ENCODE data around the gene DCLK3.

DNA sequence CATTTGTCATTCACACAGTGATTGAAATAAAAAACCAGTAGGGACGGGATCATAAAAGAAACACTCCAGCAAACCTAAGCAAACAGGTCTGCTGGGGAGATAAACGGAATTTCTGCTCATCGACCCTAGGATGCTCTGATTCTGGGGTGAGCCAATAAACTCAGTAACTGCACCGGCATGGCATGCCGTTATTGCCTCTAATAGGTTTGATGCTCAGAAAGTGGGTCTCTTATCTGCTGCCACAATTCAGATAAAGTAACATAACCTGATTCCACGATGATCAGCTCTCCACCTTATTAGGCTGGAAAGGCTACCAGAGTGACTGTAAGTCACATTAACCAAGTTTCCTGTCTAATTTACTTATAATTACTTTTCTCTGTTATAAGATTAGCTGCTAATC lies 19.6 kb downstream of the DCLK3 start:
- TF ChIP-seq YEATS2 (CRISPR knock-in tag; IDR thresholded peaks at IDR 0.05; ENCODE audit: borderline replicate concordance) (no peak), EP300 (IDR thresholded peaks at IDR 0.05; ENCODE audit: low read depth in 2 of 2, low read length in 2 of 2) (no peak), EP300 (CRISPR knock-in tag; IDR thresholded peaks at IDR 0.05; ENCODE audit: borderline replicate concordance) (no peak), POLR2AphosphoS5 (IDR thresholded peaks at IDR 0.05; ENCODE audit: low read depth, low read length) (no peak), DPF2 (CRISPR knock-in tag; IDR thresholded peaks at IDR 0.05; ENCODE audit: borderline replicate concordance, low read depth) (no peak), RELA (CRISPR knock-in tag; IDR thresholded peaks at IDR 0.05) (no peak), SP1 (IDR thresholded peaks at IDR 0.05) (no peak), SP1 (CRISPR knock-in tag; IDR thresholded peaks at IDR 0.05) (no peak), RFX5 (IDR thresholded peaks at IDR 0.05; ENCODE audit: low read depth, low read length) (no peak)
- TF ChIP-seq, protein P1, sequence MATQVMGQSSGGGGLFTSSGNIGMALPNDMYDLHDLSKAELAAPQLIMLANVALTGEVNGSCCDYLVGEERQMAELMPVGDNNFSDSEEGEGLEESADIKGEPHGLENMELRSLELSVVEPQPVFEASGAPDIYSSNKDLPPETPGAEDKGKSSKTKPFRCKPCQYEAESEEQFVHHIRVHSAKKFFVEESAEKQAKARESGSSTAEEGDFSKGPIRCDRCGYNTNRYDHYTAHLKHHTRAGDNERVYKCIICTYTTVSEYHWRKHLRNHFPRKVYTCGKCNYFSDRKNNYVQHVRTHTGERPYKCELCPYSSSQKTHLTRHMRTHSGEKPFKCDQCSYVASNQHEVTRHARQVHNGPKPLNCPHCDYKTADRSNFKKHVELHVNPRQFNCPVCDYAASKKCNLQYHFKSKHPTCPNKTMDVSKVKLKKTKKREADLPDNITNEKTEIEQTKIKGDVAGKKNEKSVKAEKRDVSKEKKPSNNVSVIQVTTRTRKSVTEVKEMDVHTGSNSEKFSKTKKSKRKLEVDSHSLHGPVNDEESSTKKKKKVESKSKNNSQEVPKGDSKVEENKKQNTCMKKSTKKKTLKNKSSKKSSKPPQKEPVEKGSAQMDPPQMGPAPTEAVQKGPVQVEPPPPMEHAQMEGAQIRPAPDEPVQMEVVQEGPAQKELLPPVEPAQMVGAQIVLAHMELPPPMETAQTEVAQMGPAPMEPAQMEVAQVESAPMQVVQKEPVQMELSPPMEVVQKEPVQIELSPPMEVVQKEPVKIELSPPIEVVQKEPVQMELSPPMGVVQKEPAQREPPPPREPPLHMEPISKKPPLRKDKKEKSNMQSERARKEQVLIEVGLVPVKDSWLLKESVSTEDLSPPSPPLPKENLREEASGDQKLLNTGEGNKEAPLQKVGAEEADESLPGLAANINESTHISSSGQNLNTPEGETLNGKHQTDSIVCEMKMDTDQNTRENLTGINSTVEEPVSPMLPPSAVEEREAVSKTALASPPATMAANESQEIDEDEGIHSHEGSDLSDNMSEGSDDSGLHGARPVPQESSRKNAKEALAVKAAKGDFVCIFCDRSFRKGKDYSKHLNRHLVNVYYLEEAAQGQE (IDR thresholded peaks at IDR 0.05; ENCODE audit: borderline replicate concordance in 1 of 2, low read depth in 1 of 2, low read length in 2 of 2), result no peak
- TF ChIP-seq, protein P2, sequence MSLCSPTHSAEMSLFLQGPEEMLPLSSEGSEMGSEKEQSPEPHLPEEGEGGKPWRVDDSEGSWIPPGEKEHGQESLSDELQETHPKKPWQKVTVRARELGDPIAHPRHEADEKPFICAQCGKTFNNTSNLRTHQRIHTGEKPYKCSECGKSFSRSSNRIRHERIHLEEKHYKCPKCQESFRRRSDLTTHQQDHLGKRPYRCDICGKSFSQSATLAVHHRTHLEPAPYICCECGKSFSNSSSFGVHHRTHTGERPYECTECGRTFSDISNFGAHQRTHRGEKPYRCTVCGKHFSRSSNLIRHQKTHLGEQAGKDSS (CRISPR knock-in tag; IDR thresholded peaks at IDR 0.05; ENCODE audit: borderline replicate concordance, low read depth), result no peak
